Left forelimb (tissue), 1 donor: Measurements from ENCODE around the gene IFNA10.
"Not testable (repeated sequence)": the region's sequence is repeated elsewhere in the genome, so short reads cannot be mapped to it uniquely, and the experiment has no call there.

Experiments
- DNase-seq: peaks from one replicate; pipeline ENCODE4 v3.0.0-alpha.2; 2018; ENCODE audit warnings: low spot score

IFNA10 gene

GRCh38 chr9:21194867-21195776 lies 11.8 kb downstream of the IFNA10 start:
- DNase-seq: not testable (repeated sequence)

- DNase-seq: not testable (repeated sequence)
Observed at GRCh38 chr9:21187487-21187886, 19.5 kb downstream of the IFNA10 start, which contains the start of gene IFNA4. Gene IFNA4 (minus strand): TSS chr9:21187587. CDS start chr9:21187531, 56 bp downstream.

- DNase-seq: not testable (repeated sequence)
Observed at GRCh38 chr9:21182810-21183736, 23.9 kb downstream of the IFNA10 start.

GRCh38 chr9:21174671-21175070 lies 32.3 kb downstream of the IFNA10 start:
- no peak for DNase-seq

GRCh38 chr9:21172156-21172555 lies 34.8 kb downstream of the IFNA10 start:
- DNase-seq: no peak

- DNase-seq: no peak
Observed at GRCh38 chr9:21171351-21171750, 35.6 kb downstream of the IFNA10 start.

GRCh38 chr9:21166560-21166959 lies 40.4 kb downstream of the IFNA10 start, which contains the start of gene IFNA21:
Gene IFNA21 (minus strand): TSS chr9:21166660. CDS start chr9:21166612, 48 bp downstream.
- not testable (repeated sequence) for DNase-seq

- no peak for DNase-seq
Observed at GRCh38 chr9:21165516-21165915, 41.4 kb downstream of the IFNA10 start.

- no peak for DNase-seq
Observed at GRCh38 chr9:21160178-21160577, 46.8 kb downstream of the IFNA10 start.
